ENCODE data around the gene DNMT3L.

The DNMT3L gene

GRCh38 chr21:44279354-44280260, 17.9 kb upstream of the DNMT3L start:
- no peak for DNase-seq (ENCODE audit: low spot score)

- DNase-seq (ENCODE audit: low spot score) = no peak
Observed at GRCh38 chr21:44275041-44275440, 13.3 kb upstream of the DNMT3L start.

GRCh38 chr21:44273046-44273445, 11.3 kb upstream of the DNMT3L start:
- no peak for DNase-seq (ENCODE audit: low spot score)

- no peak for DNase-seq (ENCODE audit: low spot score)
Observed at GRCh38 chr21:44272284-44272858, 10.7 kb upstream of the DNMT3L start.

GRCh38 chr21:44271558-44272283, 10.0 kb upstream of the DNMT3L start:
- no peak for DNase-seq (ENCODE audit: low spot score)

- no peak for DNase-seq (ENCODE audit: low spot score)
Observed at GRCh38 chr21:44269090-44269489, 7.4 kb upstream of the DNMT3L start.

GRCh38 chr21:44267655-44268142, 6.0 kb upstream of the DNMT3L start:
- no peak for DNase-seq (ENCODE audit: low spot score)

GRCh38 chr21:44265734-44266270, 4.1 kb upstream of the DNMT3L start:
- DNase-seq (ENCODE audit: low spot score) = no peak

GRCh38 chr21:44263768-44264167, 2.1 kb upstream of the DNMT3L start:
- DNase-seq (ENCODE audit: low spot score) = no peak

- DNase-seq (ENCODE audit: low spot score) = no peak
Observed at GRCh38 chr21:44263221-44263760, 1.6 kb upstream of the DNMT3L start.

- DNase-seq (ENCODE audit: low spot score) = no peak
Observed at GRCh38 chr21:44262338-44263056, 800 bp upstream of the DNMT3L start.

GRCh38 chr21:44260791-44261631, 686 bp downstream of the DNMT3L start:
- no peak for DNase-seq (ENCODE audit: low spot score)

GRCh38 chr21:44260066-44260465, 1.6 kb downstream of the DNMT3L start:
- no peak for DNase-seq (ENCODE audit: low spot score)

- DNase-seq (ENCODE audit: low spot score) = no peak
Observed at GRCh38 chr21:44259082-44259705, 2.5 kb downstream of the DNMT3L start.

- no peak for DNase-seq (ENCODE audit: low spot score)
Observed at GRCh38 chr21:44258056-44258725, 3.5 kb downstream of the DNMT3L start.

GRCh38 chr21:44255511-44255981, 6.2 kb downstream of the DNMT3L start:
- no peak for DNase-seq (ENCODE audit: low spot score)

GRCh38 chr21:44253832-44254710, 7.6 kb downstream of the DNMT3L start:
- DNase-seq (ENCODE audit: low spot score) = no peak

Measured in CD4-positive, alpha-beta T cell treated with Interleukin-6 at 100 ng/mL for 8 hours (primary cell).